HG03342 (cell line): ENCODE data around the gene IQCF2.
"Not testable (repeated sequence)": the region's sequence is repeated elsewhere in the genome, so short reads cannot be mapped to it uniquely, and the experiment has no call there.

ENCODE experiments used
- ATAC-seq: cut with Tn5 transposase; IDR thresholded peaks from one replicate; pipeline ENCODE4 v1.9.1; 2021; ENCODE audit warnings: mild to moderate bottlenecking, moderate library complexity; ENCODE audit not compliant: unreplicated experiment

Gene IQCF2

DNA sequence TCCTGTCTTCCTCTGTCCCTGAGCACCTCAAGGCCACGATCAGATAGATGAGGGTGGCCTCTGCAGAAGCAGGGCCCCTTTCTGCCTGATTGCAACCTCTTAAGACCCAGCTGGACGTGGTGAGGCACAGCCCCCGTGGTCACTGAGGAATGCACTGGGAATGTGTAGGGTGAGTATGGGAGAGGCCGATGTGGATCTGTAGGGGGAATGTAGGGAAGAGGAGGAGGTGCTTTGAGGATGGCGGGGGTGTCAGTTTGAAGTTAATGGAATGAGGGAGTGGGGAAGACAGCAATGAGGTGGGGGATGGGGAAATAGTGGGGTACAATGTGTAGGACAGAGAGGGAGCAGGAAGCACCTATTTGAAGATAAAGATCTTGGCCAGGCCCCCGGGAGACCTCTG lies 14.8 kb downstream of the IQCF2 start:
- ATAC-seq, result no peak

DNA sequence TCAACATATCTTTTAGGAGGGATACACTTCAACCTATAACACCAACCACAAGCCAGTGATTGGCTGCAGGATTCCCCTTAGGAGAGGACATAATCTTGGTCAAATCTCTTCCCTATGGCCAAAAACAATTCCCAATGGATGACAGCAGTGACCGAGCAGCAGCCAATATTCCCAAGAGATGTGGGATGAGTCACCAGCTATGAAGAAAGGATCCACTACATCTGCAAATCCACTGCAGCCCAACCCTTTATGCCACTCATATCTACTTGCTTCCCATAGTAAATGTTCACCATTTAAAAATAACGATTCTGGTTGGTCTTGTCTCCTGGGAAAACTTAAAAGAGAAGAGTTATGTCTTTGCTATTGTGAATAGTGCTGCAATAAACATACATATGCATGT lies 18.5 kb downstream of the IQCF2 start:
- no peak for ATAC-seq

DNA sequence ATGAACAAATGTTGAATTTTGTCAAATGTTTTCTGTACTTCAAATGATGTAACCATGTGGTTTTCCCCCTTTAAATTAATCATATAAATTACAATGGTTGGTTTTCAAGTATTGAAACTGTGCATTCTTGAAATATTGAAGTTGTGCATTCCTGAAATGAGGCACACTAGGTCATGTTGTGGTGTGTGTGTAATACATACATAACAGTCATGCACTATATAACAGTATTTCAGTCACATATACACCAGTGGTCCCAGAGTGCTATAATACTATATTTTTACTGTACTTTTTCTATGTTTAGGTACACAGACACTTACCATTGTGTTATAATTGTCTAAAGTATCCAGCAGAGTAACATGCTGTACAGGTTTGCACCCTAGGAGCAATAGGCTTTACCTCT lies 25.0 kb downstream of the IQCF2 start:
- no peak for ATAC-seq

DNA sequence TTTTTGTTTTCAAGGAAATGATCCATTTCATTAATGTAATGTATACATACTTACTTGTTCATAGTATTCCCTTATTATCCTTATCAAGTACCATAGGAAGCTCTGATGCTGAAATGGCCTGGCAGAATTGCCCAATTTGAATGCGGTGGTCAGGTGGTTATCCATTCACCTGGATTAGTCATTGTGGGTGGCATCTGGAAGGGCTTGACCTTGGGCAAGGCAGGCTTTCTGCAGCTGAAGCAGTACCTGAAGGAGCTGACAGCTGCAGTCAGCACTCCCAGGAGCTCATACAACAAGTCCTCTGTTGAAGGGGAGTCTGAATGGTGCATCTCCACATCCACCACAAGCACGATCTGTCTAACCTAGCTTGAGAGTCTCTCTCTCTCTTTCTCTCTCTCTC lies 26.2 kb downstream of the IQCF2 start:
- no peak for ATAC-seq

DNA sequence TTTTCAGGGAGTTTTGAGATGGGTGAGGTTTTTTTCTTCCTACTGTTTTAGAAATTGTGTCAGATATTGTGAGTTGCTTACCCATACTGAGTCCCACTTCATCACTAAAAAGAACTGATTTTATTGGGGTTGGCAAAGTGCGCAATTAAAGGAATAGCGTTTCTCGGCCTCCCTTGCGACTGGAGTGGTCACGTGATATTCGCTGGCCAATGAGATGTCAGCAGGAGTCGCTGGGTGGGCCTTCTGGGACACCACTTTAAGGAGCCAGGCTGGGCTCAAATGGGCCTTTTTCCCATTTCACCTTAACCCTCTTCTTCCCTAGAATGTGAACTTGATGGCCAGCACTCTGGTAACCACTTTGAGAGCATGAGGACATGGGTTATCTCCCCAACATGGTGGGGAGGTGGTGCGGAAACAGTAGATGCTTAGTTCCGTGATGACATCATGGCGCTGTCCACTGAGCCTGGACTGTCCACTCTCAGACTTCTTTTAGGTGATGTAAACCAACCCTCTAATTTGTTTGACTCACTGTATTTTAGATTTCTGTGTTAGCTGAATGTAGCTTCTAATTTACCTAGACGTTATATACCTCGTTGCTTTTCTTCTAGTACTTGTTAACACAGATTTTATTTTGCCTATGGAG lies 27.2 kb downstream of the IQCF2 start:
- no peak for ATAC-seq

DNA sequence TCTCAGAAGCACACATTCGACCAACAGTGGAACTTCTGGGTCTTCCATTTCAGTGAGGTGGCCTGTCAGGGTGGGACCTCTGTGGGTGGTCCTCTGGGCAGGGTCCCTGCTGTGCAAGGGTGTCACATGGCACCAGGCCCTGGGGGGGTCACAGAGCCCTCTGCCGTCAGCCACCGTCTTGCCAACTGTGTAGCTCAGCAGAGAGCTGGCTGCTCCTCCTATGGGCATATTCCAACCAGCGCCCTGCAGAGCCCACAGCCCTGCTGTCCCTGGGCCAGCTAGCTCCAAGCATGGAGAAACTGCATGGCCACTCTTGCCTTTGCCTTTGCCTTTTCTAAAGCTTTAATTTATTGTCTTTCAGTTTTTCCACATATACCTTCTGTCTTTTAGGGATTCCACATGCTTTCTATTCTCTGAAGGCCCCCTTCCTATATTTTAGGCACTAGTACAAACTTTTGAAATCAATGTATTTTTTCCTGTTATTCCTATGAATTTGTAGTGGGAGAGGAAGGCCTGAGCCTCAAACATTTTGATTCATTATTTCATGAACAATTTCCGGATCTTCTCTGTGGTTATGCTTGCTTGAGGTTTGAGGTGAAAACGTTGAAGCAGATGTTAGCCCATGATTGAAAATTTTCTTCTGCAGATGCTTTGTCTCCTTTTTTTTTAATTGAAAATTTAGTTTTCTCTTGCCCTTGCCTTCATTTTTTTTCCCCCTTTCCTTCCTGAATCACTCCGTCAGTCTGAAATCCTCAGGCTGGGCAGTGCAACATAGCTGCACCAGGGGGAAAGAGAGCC lies 30.0 kb downstream of the IQCF2 start:
- no peak for ATAC-seq

DNA sequence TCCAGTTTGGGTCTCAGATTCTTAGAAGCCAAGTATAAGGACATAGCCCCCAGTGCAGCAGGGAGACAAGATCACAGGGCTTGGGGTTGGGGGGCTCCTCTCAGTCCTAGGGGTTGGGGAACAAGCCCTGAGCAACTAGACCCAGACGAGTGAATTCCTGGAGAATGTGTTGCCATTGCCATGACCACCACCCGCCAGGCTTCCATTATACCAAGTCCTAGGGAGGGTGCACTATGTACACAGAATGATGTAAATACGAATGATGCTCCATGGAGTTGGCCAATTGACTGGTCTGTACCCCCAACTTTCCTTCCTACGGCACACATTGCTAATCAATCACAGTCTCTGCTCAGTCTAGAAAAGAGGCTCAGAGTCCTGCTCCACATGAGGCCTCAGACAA lies 33.0 kb downstream of the IQCF2 start:
- ATAC-seq, result no peak

DNA sequence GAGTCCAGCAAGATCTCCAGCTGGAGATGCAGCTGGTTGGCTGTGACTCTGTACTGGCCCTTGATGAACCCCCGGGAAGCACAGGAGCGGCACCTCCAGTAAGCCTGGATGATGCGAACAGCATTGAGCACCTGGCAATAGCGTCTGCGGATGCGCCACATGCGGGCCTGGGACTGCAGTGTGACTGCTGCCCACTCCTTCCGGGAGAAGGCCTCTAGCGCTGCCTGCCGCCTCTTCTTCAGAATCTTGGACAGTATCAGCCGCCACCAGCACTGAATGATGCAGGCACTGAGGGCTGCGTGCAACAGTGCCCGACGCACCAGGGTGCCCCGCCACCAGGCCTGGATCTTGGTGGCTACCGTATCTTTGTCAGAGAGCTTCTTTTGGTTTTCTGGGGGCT lies 33.5 kb downstream of the IQCF2 start:
- no peak for ATAC-seq

DNA sequence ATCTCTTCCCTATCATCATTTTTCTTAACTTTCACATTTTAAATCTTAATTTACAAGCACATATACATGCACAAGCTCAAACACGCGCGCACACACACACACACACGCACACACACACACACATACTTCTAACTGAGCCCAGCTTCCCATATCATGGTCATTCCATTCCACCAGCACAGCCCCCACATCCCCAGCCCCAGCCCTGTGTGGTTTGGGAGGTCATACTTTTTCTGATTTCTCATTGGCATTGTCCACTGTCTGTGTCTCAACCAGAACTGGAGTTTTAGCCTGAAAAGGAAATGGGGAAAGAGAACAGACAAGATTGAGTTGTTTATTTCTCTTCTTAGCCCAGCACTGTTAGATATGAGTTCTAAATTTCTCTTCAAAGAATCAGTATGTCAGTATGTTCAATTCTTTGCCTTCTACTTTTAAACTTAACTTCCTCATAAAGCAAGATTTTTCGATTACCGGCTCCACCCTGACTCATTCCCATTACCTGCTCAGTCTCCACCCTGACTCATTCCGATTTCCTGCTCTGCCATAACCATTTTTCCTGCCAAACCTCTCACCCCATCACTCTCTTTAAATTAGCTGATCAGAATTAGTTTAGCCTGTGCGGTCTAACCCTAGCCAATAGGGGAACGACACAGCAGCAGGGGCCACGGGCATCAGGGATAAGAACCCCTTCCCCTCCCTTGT lies 35.3 kb downstream of the IQCF2 start:
- no peak for ATAC-seq

DNA sequence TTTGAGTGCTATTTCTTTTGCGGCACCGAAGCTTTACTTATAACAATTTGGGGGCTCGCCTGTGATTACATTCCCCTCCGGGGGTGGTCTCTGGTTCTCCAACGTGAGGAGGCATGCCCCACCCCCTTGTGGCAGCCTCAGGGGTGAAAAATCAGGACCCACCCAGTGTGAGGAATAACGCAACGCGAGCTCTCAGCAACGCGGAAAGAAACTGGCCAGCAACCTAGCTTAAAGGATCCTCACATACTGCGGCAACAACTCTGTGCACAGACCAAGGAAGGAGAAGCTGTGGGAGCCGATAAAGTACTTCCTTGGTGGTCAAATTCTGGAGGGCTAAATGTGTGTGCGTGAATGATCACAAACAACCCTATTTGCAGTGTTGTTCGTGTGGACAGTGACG lies 36.0 kb downstream of the IQCF2 start:
- ATAC-seq, result no peak

DNA sequence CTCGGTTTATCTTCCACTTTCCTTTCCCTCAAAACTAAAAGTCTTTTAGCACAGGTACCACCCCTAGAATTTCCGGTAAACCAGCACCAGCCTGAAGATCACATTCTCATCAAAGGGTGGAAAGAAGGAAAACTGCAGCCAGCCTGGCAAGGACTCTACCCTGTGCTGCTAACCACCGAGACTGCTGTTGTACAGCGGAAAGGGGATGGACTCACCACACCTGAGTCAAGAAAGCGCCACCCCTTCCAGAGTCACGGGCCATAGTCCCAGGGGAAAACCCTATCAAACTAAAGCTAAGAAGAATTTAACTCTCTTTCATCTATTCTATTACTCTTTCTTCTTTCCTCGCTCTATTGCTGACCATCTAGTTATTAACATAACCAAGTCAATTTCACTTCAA lies 38.6 kb downstream of the IQCF2 start:
- not testable (repeated sequence) for ATAC-seq

DNA sequence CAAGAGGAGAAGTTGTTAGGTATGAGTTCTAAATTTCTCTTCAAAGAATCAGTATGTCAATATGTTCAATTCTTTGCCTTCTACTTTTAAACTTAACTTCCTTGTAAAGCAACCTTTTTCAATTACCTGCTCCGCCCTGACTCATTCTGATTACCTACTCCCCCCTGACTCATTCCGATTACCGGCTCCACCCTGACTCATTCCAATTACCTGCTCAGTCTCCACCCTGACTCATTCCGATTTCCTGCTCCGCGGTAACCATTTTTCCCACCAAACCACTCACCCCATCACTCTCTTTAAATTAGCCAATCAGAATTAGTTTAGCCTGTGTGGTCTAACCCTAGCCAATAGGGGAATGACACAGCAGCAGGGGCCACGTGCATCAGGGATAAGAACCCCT lies 40.9 kb downstream of the IQCF2 start:
- not testable (repeated sequence) for ATAC-seq

DNA sequence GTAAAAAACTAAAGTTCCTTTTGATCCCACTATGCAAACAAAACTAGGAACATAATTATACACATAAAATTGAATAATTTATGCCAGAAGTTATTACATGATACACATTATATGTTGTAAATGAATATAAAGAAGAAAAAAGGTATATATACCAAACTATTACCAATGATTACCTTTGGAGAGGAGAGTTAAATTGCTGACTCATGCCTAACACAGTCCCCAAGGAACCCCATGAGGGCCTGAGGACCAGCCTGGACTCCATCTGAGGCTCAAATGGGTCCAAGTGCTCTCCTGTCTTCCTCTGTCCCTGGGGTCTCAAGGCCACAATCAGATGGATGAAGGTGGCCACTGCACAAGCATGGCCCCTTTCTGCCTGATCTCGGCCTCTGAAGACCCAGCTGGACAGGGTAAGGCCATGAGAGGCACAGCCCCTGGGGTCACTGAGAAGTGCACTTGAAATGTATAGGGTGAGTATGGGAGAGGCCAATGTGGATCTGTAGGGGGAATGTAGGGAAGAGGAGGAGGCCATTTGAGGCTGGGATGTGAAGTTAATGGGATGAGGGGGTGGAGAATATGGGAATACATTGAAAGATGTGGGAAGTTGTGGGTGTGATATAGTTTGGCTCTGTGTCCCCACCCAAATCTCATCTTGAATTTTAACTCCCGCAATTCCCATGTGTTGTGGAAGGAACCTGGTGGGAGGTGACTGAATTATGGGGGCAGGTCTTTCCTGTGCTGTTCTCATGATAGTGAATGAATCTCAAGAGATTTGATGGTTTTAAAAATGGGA lies 42.8 kb downstream of the IQCF2 start:
- no peak for ATAC-seq

DNA sequence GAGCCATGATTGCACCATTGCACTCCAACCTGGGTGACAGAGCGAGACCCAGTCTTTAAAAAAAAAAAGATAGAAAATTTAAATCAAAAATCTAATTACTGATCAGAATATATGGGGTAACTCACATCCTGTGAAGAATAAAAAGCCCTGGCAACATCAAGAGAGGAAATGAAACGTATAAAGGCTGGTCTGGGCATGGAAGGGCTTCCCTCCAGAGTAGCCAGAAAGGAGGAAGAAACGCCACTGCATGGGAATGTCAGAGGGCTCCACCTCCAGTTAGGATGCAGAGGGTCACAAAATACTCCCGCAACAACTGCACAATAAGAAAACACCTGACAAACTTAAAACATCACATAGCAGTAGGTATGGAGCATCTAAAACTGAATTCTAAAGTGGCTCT lies 46.6 kb downstream of the IQCF2 start:
- ATAC-seq, result no peak
